ENCODE measurements around the gene CCT3. TPM values are rescaled to one million over a fixed set of nuclear protein-coding genes. Genes with fewer than 3 reads are reported as not detected.

The CCT3 gene
- total RNA-seq, result 293 TPM

GRCh38 chr1:156338180-156338976 lies at the start of gene CCT3, which contains the start of gene TSACC:
Gene CCT3, minus strand, starts transcription at chr1:156338292. Its CDS starts 108 bp downstream, at chr1:156338184.
Gene TSACC, plus strand, starts transcription at chr1:156338526. Its CDS starts 1,232 bp downstream, at chr1:156339758.
- Histone ChIP-seq H3K4me1 (ENCODE audit: control insufficient read depth in 3 of 3, insufficient read depth in 3 of 3, low read length in 3 of 3) (peaks cover 8 to 23% (median 18%) of the 10 kb centered on the region in 3 donors), H3K9ac (ENCODE audit: low read depth in 1 of 3, low read length in 3 of 3) (peak within 1 kb of the TSS; percentile 84 to 90 (median 89)), H3K9me3 (ENCODE audit: control insufficient read depth in 3 of 3, low read length in 3 of 3) (no peaks in the 10 kb centered on the region), H3K36me3 (ENCODE audit: control insufficient read depth in 3 of 3, insufficient read depth in 3 of 3, low read length in 3 of 3) (peaks cover 11 to 27% (median 20%) of the 10 kb centered on the region in 3 donors), H3K27ac (ENCODE audit: low read depth, low read length) (peak within 1 kb of the TSS; percentile 65), H3K27me3 (ENCODE audit: control insufficient read depth in 3 of 3, insufficient read depth in 3 of 3, low read length in 3 of 3) (no peaks in the 10 kb centered on the region), H3K4me3 (ENCODE audit: low read length in 3 of 3) (peak within 1 kb of the TSS; percentile 78 to 98 (median 88))

GRCh38 chr1:156387870-156388173 lies 49.7 kb upstream of the CCT3 start:
- Histone ChIP-seq H3K27ac (ENCODE audit: low read depth, low read length) (no peak overlapping the region), H3K9me3 (ENCODE audit: control insufficient read depth in 3 of 3, low read length in 3 of 3) (no peaks in the 10 kb centered on the region), H3K4me1 (ENCODE audit: control insufficient read depth in 3 of 3, insufficient read depth in 3 of 3, low read length in 3 of 3) (no peaks in the 10 kb centered on the region), H3K4me3 (ENCODE audit: low read length in 3 of 3) (no peak overlapping the region), H3K36me3 (ENCODE audit: control insufficient read depth in 3 of 3, insufficient read depth in 3 of 3, low read length in 3 of 3) (no peaks in the 10 kb centered on the region), H3K9ac (ENCODE audit: low read depth in 1 of 3, low read length in 3 of 3) (no peak overlapping the region), H3K27me3 (ENCODE audit: control insufficient read depth in 3 of 3, insufficient read depth in 3 of 3, low read length in 3 of 3) (peaks cover 35 to 65% (median 44%) of the 10 kb centered on the region in 3 donors)

GRCh38 chr1:156386949-156387869 lies 49.1 kb upstream of the CCT3 start:
- Histone ChIP-seq H3K9ac (ENCODE audit: low read depth in 1 of 3, low read length in 3 of 3) (no peak overlapping the region), H3K27me3 (ENCODE audit: control insufficient read depth in 3 of 3, insufficient read depth in 3 of 3, low read length in 3 of 3) (peaks cover 35 to 62% (median 44%) of the 10 kb centered on the region in 3 donors)

GRCh38 chr1:156386134-156386901 lies 48.2 kb upstream of the CCT3 start:
- no peaks in the 10 kb centered on the region for H3K9me3 ChIP-seq (ENCODE audit: control insufficient read depth in 3 of 3, low read length in 3 of 3)
- peaks cover 28 to 53% (median 35%) of the 10 kb centered on the region in 3 donors for H3K27me3 ChIP-seq (ENCODE audit: control insufficient read depth in 3 of 3, insufficient read depth in 3 of 3, low read length in 3 of 3)
- no peak overlapping the region for H3K27ac ChIP-seq (ENCODE audit: low read depth, low read length)
- H3K36me3 ChIP-seq (ENCODE audit: control insufficient read depth in 3 of 3, insufficient read depth in 3 of 3, low read length in 3 of 3), result no peaks in the 10 kb centered on the region
- H3K4me3 ChIP-seq (ENCODE audit: low read length in 3 of 3), result no peak overlapping the region
- no peak overlapping the region for H3K9ac ChIP-seq (ENCODE audit: low read depth in 1 of 3, low read length in 3 of 3)
- H3K4me1 ChIP-seq (ENCODE audit: control insufficient read depth in 3 of 3, insufficient read depth in 3 of 3, low read length in 3 of 3), result no peaks in the 10 kb centered on the region

More at GRCh38 chr1:156386949-156387869, 49.1 kb upstream of the CCT3 start:
- H3K9me3 ChIP-seq (ENCODE audit: control insufficient read depth in 3 of 3, low read length in 3 of 3), result no peaks in the 10 kb centered on the region
- no peak overlapping the region for H3K4me3 ChIP-seq (ENCODE audit: low read length in 3 of 3)
- H3K36me3 ChIP-seq (ENCODE audit: control insufficient read depth in 3 of 3, insufficient read depth in 3 of 3, low read length in 3 of 3), result no peaks in the 10 kb centered on the region
- no peaks in the 10 kb centered on the region for H3K4me1 ChIP-seq (ENCODE audit: control insufficient read depth in 3 of 3, insufficient read depth in 3 of 3, low read length in 3 of 3)
- H3K27ac ChIP-seq (ENCODE audit: low read depth, low read length), result no peak overlapping the region

GRCh38 chr1:156385534-156386031 lies 47.5 kb upstream of the CCT3 start:
- H3K36me3 ChIP-seq (ENCODE audit: control insufficient read depth in 3 of 3, insufficient read depth in 3 of 3, low read length in 3 of 3), result no peaks in the 10 kb centered on the region
- no peaks in the 10 kb centered on the region for H3K4me1 ChIP-seq (ENCODE audit: control insufficient read depth in 3 of 3, insufficient read depth in 3 of 3, low read length in 3 of 3)
- no peak overlapping the region for H3K4me3 ChIP-seq (ENCODE audit: low read length in 3 of 3)
- no peak overlapping the region for H3K9ac ChIP-seq (ENCODE audit: low read depth in 1 of 3, low read length in 3 of 3)
- H3K27ac ChIP-seq (ENCODE audit: low read depth, low read length), result no peak overlapping the region
- H3K9me3 ChIP-seq (ENCODE audit: control insufficient read depth in 3 of 3, low read length in 3 of 3), result no peaks in the 10 kb centered on the region
- H3K27me3 ChIP-seq (ENCODE audit: control insufficient read depth in 3 of 3, insufficient read depth in 3 of 3, low read length in 3 of 3), result peaks cover 27 to 46% (median 31%) of the 10 kb centered on the region in 3 donors

GRCh38 chr1:156384658-156385057 lies 46.6 kb upstream of the CCT3 start:
- H3K9ac ChIP-seq (ENCODE audit: low read depth in 1 of 3, low read length in 3 of 3), result no peak overlapping the region
- no peak overlapping the region for H3K4me3 ChIP-seq (ENCODE audit: low read length in 3 of 3)
- no peaks in the 10 kb centered on the region for H3K36me3 ChIP-seq (ENCODE audit: control insufficient read depth in 3 of 3, insufficient read depth in 3 of 3, low read length in 3 of 3)
- no peaks in the 10 kb centered on the region for H3K4me1 ChIP-seq (ENCODE audit: control insufficient read depth in 3 of 3, insufficient read depth in 3 of 3, low read length in 3 of 3)
- H3K27me3 ChIP-seq (ENCODE audit: control insufficient read depth in 3 of 3, insufficient read depth in 3 of 3, low read length in 3 of 3), result peaks cover 23 to 37% (median 28%) of the 10 kb centered on the region in 3 donors
- H3K27ac ChIP-seq (ENCODE audit: low read depth, low read length), result no peak overlapping the region
- no peaks in the 10 kb centered on the region for H3K9me3 ChIP-seq (ENCODE audit: control insufficient read depth in 3 of 3, low read length in 3 of 3)

- Histone ChIP-seq H3K36me3 (ENCODE audit: control insufficient read depth in 3 of 3, insufficient read depth in 3 of 3, low read length in 3 of 3) (no peaks in the 10 kb centered on the region), H3K27ac (ENCODE audit: low read depth, low read length) (no peak overlapping the region), H3K4me1 (ENCODE audit: control insufficient read depth in 3 of 3, insufficient read depth in 3 of 3, low read length in 3 of 3) (no peaks in the 10 kb centered on the region), H3K4me3 (ENCODE audit: low read length in 3 of 3) (no peak overlapping the region), H3K27me3 (ENCODE audit: control insufficient read depth in 3 of 3, insufficient read depth in 3 of 3, low read length in 3 of 3) (peaks cover 17 to 31% (median 21%) of the 10 kb centered on the region in 3 donors), H3K9ac (ENCODE audit: low read depth in 1 of 3, low read length in 3 of 3) (no peak overlapping the region), H3K9me3 (ENCODE audit: control insufficient read depth in 3 of 3, low read length in 3 of 3) (no peaks in the 10 kb centered on the region)
These were observed 45.9 kb upstream of the CCT3 start for GRCh38 chr1:156384007-156384406.

- Histone ChIP-seq H3K27me3 (ENCODE audit: control insufficient read depth in 3 of 3, insufficient read depth in 3 of 3, low read length in 3 of 3) (peaks cover 11 to 22% (median 13%) of the 10 kb centered on the region in 3 donors), H3K27ac (ENCODE audit: low read depth, low read length) (no peak overlapping the region), H3K9me3 (ENCODE audit: control insufficient read depth in 3 of 3, low read length in 3 of 3) (no peaks in the 10 kb centered on the region), H3K36me3 (ENCODE audit: control insufficient read depth in 3 of 3, insufficient read depth in 3 of 3, low read length in 3 of 3) (no peaks in the 10 kb centered on the region), H3K9ac (ENCODE audit: low read depth in 1 of 3, low read length in 3 of 3) (no peak overlapping the region), H3K4me3 (ENCODE audit: low read length in 3 of 3) (no peak overlapping the region), H3K4me1 (ENCODE audit: control insufficient read depth in 3 of 3, insufficient read depth in 3 of 3, low read length in 3 of 3) (no peaks in the 10 kb centered on the region)
These were observed 44.9 kb upstream of the CCT3 start for GRCh38 chr1:156383023-156383422.

- Histone ChIP-seq H3K36me3 (ENCODE audit: control insufficient read depth in 3 of 3, insufficient read depth in 3 of 3, low read length in 3 of 3) (no peaks in the 10 kb centered on the region), H3K4me1 (ENCODE audit: control insufficient read depth in 3 of 3, insufficient read depth in 3 of 3, low read length in 3 of 3) (no peaks in the 10 kb centered on the region), H3K9ac (ENCODE audit: low read depth in 1 of 3, low read length in 3 of 3) (no peak overlapping the region), H3K27ac (ENCODE audit: low read depth, low read length) (no peak overlapping the region), H3K9me3 (ENCODE audit: control insufficient read depth in 3 of 3, low read length in 3 of 3) (no peaks in the 10 kb centered on the region), H3K4me3 (ENCODE audit: low read length in 3 of 3) (no peak overlapping the region), H3K27me3 (ENCODE audit: control insufficient read depth in 3 of 3, insufficient read depth in 3 of 3, low read length in 3 of 3) (peaks cover 7 to 17% (median 9%) of the 10 kb centered on the region in 3 donors)
These were observed 44.5 kb upstream of the CCT3 start for GRCh38 chr1:156382561-156382960.
